IMR-90 (cell line): Measurements from ENCODE around the gene OPCML. TPM values are rescaled to one million over a fixed set of nuclear protein-coding genes. Genes with fewer than 3 reads are reported as not detected.

Experiments
- ATAC-seq: fragments of 200-7000 bp; cut with Tn5 transposase; 2 replicates; pipeline ENCODE4 v1.9.1; 2020; ENCODE audit warnings: low read depth, mild to moderate bottlenecking, moderate library complexity
- BruUV-seq: library from RNA; stranded (reverse); fragments of 400-500 nt; replicated peaks from 2 replicates; lab custom pipeline; 2021; lab: Mats Ljungman, UMichigan
- CTCF ChIA-PET: fragments of 300-600 bp; formaldehyde crosslinking; extraction: SDS; loops from one replicate; lab custom pipeline; 2021; ENCODE audit warnings: antibody characterized with exemption; lab: Yijun Ruan, JAX
- POLR2A ChIA-PET: fragments of 300-600 bp; sonication (Branson Sonifier 250); formaldehyde crosslinking; loops from one replicate; lab custom pipeline; 2022; ENCODE audit warnings: antibody characterized with exemption; ENCODE audit not compliant: unreplicated experiment; lab: Charles Lee
- DNase-seq: peaks from one replicate; pipeline ENCODE4 v3.0.0; 2013
- H2AFZ ChIP-seq: replicated peaks from 2 replicates; pipeline ENCODE3; 2013; ENCODE audit warnings: low read length, mild to moderate bottlenecking; ENCODE audit not compliant: poor library complexity
- H2AK5ac ChIP-seq: 2 replicates; pipeline ENCODE4 v1.6.1; 2013; ENCODE audit warnings: low read depth, low read length, inconsistent platforms
- H2AK9ac ChIP-seq: replicated peaks from 2 replicates; pipeline ENCODE3; 2013; ENCODE audit warnings: mild to moderate bottlenecking, low read depth, low read length, moderate library complexity; ENCODE audit not compliant: poor library complexity
- H2BK120ac ChIP-seq: 2 replicates; pipeline ENCODE4 v1.6.1; 2013; ENCODE audit warnings: low read depth, low read length, inconsistent platforms
- H2BK15ac ChIP-seq: 3 replicates; pipeline ENCODE4 v1.6.1; 2013; ENCODE audit warnings: low read depth, low read length, inconsistent platforms
- H2BK20ac ChIP-seq: 2 replicates; pipeline ENCODE4 v1.6.1; 2013; ENCODE audit warnings: low read depth, mild to moderate bottlenecking, inconsistent platforms, low read length, moderate library complexity
- H2BK5ac ChIP-seq: 2 replicates; pipeline ENCODE4 v1.6.1; 2013; ENCODE audit warnings: mild to moderate bottlenecking, low read depth, low read length, inconsistent platforms; ENCODE audit not compliant: poor library complexity, severe bottlenecking
- H3K14ac ChIP-seq: replicated peaks from 2 replicates; pipeline ENCODE4 v1.6.1; 2013; ENCODE audit warnings: low read depth, low read length, inconsistent platforms
- H3K18ac ChIP-seq: 2 replicates; pipeline ENCODE4 v1.6.1; 2013; ENCODE audit warnings: low read depth, low read length, control low read depth
- H3K23ac ChIP-seq: 2 replicates; pipeline ENCODE4 v1.6.1; 2013; ENCODE audit warnings: low read depth, low read length, inconsistent platforms
- H3K27ac ChIP-seq: 2 replicates; pipeline ENCODE4 v1.5.1; 2013; ENCODE audit warnings: mild to moderate bottlenecking, control low read depth, low read length; ENCODE audit not compliant: insufficient read depth
- H3K27me3 ChIP-seq: 2 replicates; pipeline ENCODE4 v1.6.1; 2013; ENCODE audit warnings: low read length; ENCODE audit not compliant: control insufficient read depth, insufficient read depth
- H3K36me3 ChIP-seq: 2 replicates; pipeline ENCODE4 v1.6.1; 2013; ENCODE audit warnings: low read length, mixed read lengths; ENCODE audit not compliant: control insufficient read depth, insufficient read depth
- H3K4ac ChIP-seq: 2 replicates; pipeline ENCODE4 v1.6.1; 2013; ENCODE audit warnings: low read depth, low read length, inconsistent platforms
- H3K4me1 ChIP-seq: 2 replicates; pipeline ENCODE4 v1.6.1; 2013; ENCODE audit warnings: low read length, mixed read lengths; ENCODE audit not compliant: control insufficient read depth, insufficient read depth
- H3K4me2 ChIP-seq: 2 replicates; pipeline ENCODE4 v1.6.1; 2013; ENCODE audit warnings: low read depth, mild to moderate bottlenecking, control low read depth, low read length, moderate library complexity
- H3K4me3 ChIP-seq: 2 replicates; pipeline ENCODE4 v1.5.1; 2013; ENCODE audit warnings: low read depth, mild to moderate bottlenecking, control low read depth, low read length, moderate library complexity; ENCODE audit not compliant: insufficient read depth
- H3K56ac ChIP-seq: 2 replicates; pipeline ENCODE4 v1.6.1; 2013; ENCODE audit warnings: low read length, inconsistent platforms; ENCODE audit not compliant: insufficient read depth; ENCODE audit errors: extremely low read depth
- H3K79me1 ChIP-seq, 2 experiments: 2 replicates each; pipeline ENCODE4 v1.6.1; 2013; ENCODE audit warnings: low read length in 2 of 2, inconsistent platforms in 1 of 2, low read depth in 1 of 2
- H3K9ac ChIP-seq: 2 replicates; pipeline ENCODE4 v1.6.1; 2013; ENCODE audit warnings: low read depth, low read length, control low read depth
- H3K9me1 ChIP-seq: 2 replicates; pipeline ENCODE4 v1.6.1; 2013; ENCODE audit warnings: low read length, inconsistent platforms; ENCODE audit not compliant: insufficient read depth
- H3K9me3 ChIP-seq: 2 replicates; pipeline ENCODE4 v1.6.1; 2013; ENCODE audit warnings: low read length; ENCODE audit not compliant: control insufficient read depth, insufficient read depth
- H4K20me1 ChIP-seq: 2 replicates; pipeline ENCODE4 v1.6.1; 2013; ENCODE audit warnings: low read length, inconsistent platforms; ENCODE audit not compliant: insufficient read depth
- H4K5ac ChIP-seq: 2 replicates; pipeline ENCODE4 v1.6.1; 2013; ENCODE audit warnings: mild to moderate bottlenecking, low read depth, low read length, control low read depth
- H4K8ac ChIP-seq, 2 experiments: 2 replicates each; pipeline ENCODE4 v1.6.1; 2013; ENCODE audit warnings: low read depth in 2 of 2, low read length in 2 of 2, control low read depth in 1 of 2, inconsistent platforms in 1 of 2
- H4K91ac ChIP-seq: 2 replicates; pipeline ENCODE4 v1.6.1; 2013; ENCODE audit warnings: low read depth, low read length, inconsistent platforms; ENCODE audit not compliant: insufficient read depth
- BHLHE40 ChIP-seq: fragments of 150-350 bp; IDR thresholded peaks from 2 replicates; pipeline ENCODE4 v1.6.1; 2016; ENCODE audit warnings: mild to moderate bottlenecking, low read depth, low read length
- CTCF ChIP-seq: conservative IDR thresholded peaks from 2 replicates; pipeline ENCODE4 v1.5.1; 2012; ENCODE audit warnings: mild to moderate bottlenecking, low read depth, low read length, improper control_type of control experiment
- MAFK ChIP-seq: IDR thresholded peaks from 2 replicates; pipeline ENCODE4 v1.6.1; 2012; ENCODE audit warnings: low read depth, low read length, improper control_type of control experiment
- MXI1 ChIP-seq: IDR thresholded peaks from 2 replicates; pipeline ENCODE4 v1.6.1; 2012; ENCODE audit warnings: low read depth, mild to moderate bottlenecking, low read length, moderate library complexity, borderline replicate concordance
- NFE2L2 ChIP-seq: fragments of 150-350 bp; IDR thresholded peaks from 2 replicates; pipeline ENCODE4 v1.6.1; 2016; ENCODE audit warnings: low read depth, mild to moderate bottlenecking, low read length
- POLR2A ChIP-seq: IDR thresholded peaks from 2 replicates; pipeline ENCODE4 v1.6.1; 2012; ENCODE audit warnings: mild to moderate bottlenecking, low read depth, low read length
- RCOR1 ChIP-seq: IDR thresholded peaks from 2 replicates; pipeline ENCODE4 v1.6.1; 2012; ENCODE audit warnings: mild to moderate bottlenecking, low read length, improper control_type of control experiment; ENCODE audit not compliant: insufficient replicate concordance
- USF2 ChIP-seq: fragments of 150-350 bp; IDR thresholded peaks from 2 replicates; pipeline ENCODE4 v1.6.1; 2017; ENCODE audit warnings: mild to moderate bottlenecking, antibody characterized with exemption, low read length, low read depth
- WGBS, 2 experiments: methylation state at CpG; one replicate each; pipeline versions ENCODE4 v1.1.5 to v1.1.7; 2013; ENCODE audit warnings: missing lambda C conversion rate in 2 of 2; ENCODE audit not compliant: insufficient read length in 1 of 2; ENCODE audit errors: extremely low coverage in 2 of 2; 5-methylcytosine and 5-hydroxymethylcytosine counted together
- dilution Hi-C: fragments of 300-500 bp; cut with HindIII; formaldehyde crosslinking; loops from one replicate; pipeline ENCODE4 v1.14.3; 2018; ENCODE audit warnings: low sequenced_read_pairs; ENCODE audit not compliant: unreplicated experiment
- in situ Hi-C: fragments of 300-500 bp; cut with MboI; formaldehyde crosslinking; loops from 3 replicates; pipeline ENCODE4 v1.14.3; 2019; ENCODE audit warnings: low sequenced_read_pairs, inconsistent platforms, mixed read lengths
- intact Hi-C: fragments of 100-400 bp; cut with micrococcal nuclease; formaldehyde crosslinking; loops from 2 replicates; pipeline ENCODE4 v1.10.0; 2022
- polyA plus RNA-seq, 3 experiments: library from polyadenylated mRNA; depleted of rRNA; stranded (reverse); fragments of >200 nt; gene quantifications; 2 replicates each; pipeline ENCODE4 v1.2.3, GENCODE V29; 2012; ENCODE audit warnings: low replicate concordance in 1 of 3
- total RNA-seq: library from RNA; depleted of rRNA; stranded (reverse); fragments of >200 nt; gene quantifications from 2 replicates; pipeline ENCODE4 v1.2.3, GENCODE V29; 2012

Gene OPCML
- total and polyA plus RNA-seq, 2 of the 4 experiments (the other 2 are of a cell fraction) = under 0.01 to 2.6 TPM

GRCh38 chr11:132818951-132819350 is 713.4 kb downstream of the OPCML start:
- DNase-seq = no peak
- Histone ChIP-seq H3K4ac (no peak overlapping the region), H3K36me3 (no peaks in the 10 kb centered on the region), H2BK5ac (no peak overlapping the region), H3K9ac (no peak overlapping the region), H3K9me3 (no peaks in the 10 kb centered on the region), H3K18ac (no peak overlapping the region), H2AK9ac (no peak overlapping the region), H2BK15ac (no peak overlapping the region), H3K4me1 (no peaks in the 10 kb centered on the region), H4K5ac (no peak overlapping the region), H4K91ac (no peak overlapping the region), H2AFZ (no peak overlapping the region), H3K56ac (no peak overlapping the region), H2AK5ac (no peak overlapping the region), H3K79me1 (no peaks in the 10 kb centered on the region), H3K27ac (no peak overlapping the region), H4K8ac (no peak overlapping the region), H3K4me3 (no peak overlapping the region), H2BK20ac (no peak overlapping the region), H3K14ac (no peak overlapping the region), H3K9me1 (no peaks in the 10 kb centered on the region), H2BK120ac (no peak overlapping the region), H3K27me3 (peaks cover 4% of the 10 kb centered on the region), H4K20me1 (no peaks in the 10 kb centered on the region), H3K23ac (no peak overlapping the region), H3K4me2 (no peak overlapping the region)
- no peak for TF ChIP-seq POLR2A
- no peak for TF ChIP-seq MXI1
- TF ChIP-seq NFE2L2 = no peak
- no peak for TF ChIP-seq MAFK
- TF ChIP-seq CTCF = no peak
- no peak for TF ChIP-seq RCOR1
- TF ChIP-seq USF2 = no peak
- no peak for TF ChIP-seq BHLHE40
- dilution Hi-C loops (no loop called here), in situ Hi-C loops (no loop called here), intact Hi-C loops (no loop called here)
- CTCF ChIA-PET = no interaction called here
- POLR2A ChIA-PET = no interaction called here
- no CpG with 5 or more reads among the region's 1 CpG for WGBS, 2 experiments
- no peak for ATAC-seq
- BruUV-seq = no TSS peak
